Neural cell (in vitro differentiated cells): ENCODE results near the gene CDK4.

Experiments
- CTCF ChIP-seq: fragments of 450-650 bp; IDR thresholded peaks from 2 replicates; pipeline ENCODE4 v1.5.1; 2014; ENCODE audit warnings: antibody characterized with exemption, mild to moderate bottlenecking, moderate library complexity; ENCODE audit not compliant: poor library complexity, severe bottlenecking
- EP300 ChIP-seq: fragments of 450-650 bp; conservative IDR thresholded peaks from 2 replicates; pipeline ENCODE4 v1.6.1; 2014; ENCODE audit warnings: antibody characterized with exemption, mild to moderate bottlenecking, moderate library complexity; ENCODE audit not compliant: poor library complexity, severe bottlenecking
- EZH2 ChIP-seq: fragments of 200-600, 300-800 bp; shearing (Covaris generic), sonication (generic); IDR thresholded peaks from 2 replicates; pipeline ENCODE4 v1.6.1; 2014; ENCODE audit warnings: antibody characterized with exemption, low read length, borderline replicate concordance, mild to moderate bottlenecking; ENCODE audit not compliant: insufficient read depth, poor library complexity, severe bottlenecking
- RAD21 ChIP-seq: fragments of 450-650 bp; conservative IDR thresholded peaks from 2 replicates; pipeline ENCODE4 v1.6.1; 2014; ENCODE audit warnings: antibody characterized with exemption, mild to moderate bottlenecking, moderate library complexity

DNA sequence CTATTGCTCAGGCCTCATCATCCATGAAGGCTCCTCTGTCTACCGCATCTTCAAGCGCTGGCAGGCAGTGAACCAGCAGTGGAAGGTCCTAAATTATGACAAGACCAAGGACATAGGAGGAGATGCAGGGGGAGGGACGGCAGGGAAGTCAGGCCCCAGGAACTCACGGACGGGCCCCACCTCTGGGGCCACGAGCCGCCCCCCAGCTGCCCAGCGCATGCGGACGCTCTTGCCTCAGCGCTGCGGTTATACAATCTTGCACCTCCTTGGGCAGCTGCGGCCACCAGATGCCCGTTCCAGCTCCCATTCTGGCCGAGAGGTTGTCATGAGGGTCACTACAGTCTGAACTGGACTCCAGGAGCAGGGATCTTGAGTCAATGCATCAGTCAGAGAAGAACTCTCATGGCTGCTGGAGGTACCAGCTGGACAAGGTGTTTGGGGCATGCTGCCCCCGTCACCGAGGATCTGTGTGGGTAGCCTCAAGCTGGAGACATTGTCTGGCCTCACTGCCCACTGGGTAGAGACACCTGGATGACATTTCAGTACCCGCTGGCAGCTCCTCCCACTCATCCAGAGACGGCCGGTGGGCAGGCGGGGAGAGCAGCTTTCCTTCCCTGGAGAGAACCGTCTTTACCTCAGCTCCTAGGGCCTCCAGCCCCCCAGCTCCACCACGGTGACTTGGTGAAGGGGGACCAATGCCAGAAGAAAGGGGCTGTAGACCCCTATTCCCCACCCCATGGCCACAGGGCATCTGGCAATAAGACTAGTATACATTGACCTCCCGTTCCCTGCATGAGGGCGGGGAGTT lies 6.6 kb upstream of the CDK4 start:
- TF ChIP-seq CTCF, result no peak
- no peak for TF ChIP-seq RAD21
- TF ChIP-seq EZH2, result no peak
- no peak for TF ChIP-seq EP300
